Lung (tissue), 12 donors: ENCODE measurements around the gene ARHGAP32. TPM values are rescaled to one million over a fixed set of nuclear protein-coding genes. Genes with fewer than 3 reads are reported as not detected.

ENCODE experiments used
- ATAC-seq: fragments of 200-7000 bp; cut with Tn5 transposase; one replicate; pipeline ENCODE4 v1.9.1; 2020; ENCODE audit warnings: moderate number of reproducible peaks; ENCODE audit not compliant: insufficient read depth, low FRiP score
- DNase-seq, 3 donors: peaks; one replicate each; pipeline ENCODE4 v3.0.0-alpha.2; 2013 to 2017
- H3K27ac ChIP-seq, 2 donors: one replicate each; pipeline ENCODE4 v1.5.1; 2013; ENCODE audit warnings: mild to moderate bottlenecking in 2 of 2, moderate library complexity in 2 of 2, control low read depth in 1 of 2, inconsistent platforms in 1 of 2, low read depth in 1 of 2, low read length in 1 of 2
- H3K27me3 ChIP-seq, 3 donors: one replicate each; pipeline ENCODE4 v1.5.1; 2013; ENCODE audit warnings: low read length in 2 of 3; ENCODE audit not compliant: control insufficient read depth in 3 of 3, insufficient read depth in 3 of 3
- H3K36me3 ChIP-seq, 4 donors: one replicate each; pipeline ENCODE4 v1.5.1; 2013; ENCODE audit warnings: low read length in 4 of 4, mild to moderate bottlenecking in 1 of 4, moderate library complexity in 1 of 4; ENCODE audit not compliant: control insufficient read depth in 4 of 4, insufficient read depth in 4 of 4
- H3K4me1 ChIP-seq, 5 donors: one replicate each; pipeline ENCODE4 v1.5.1; 2013; ENCODE audit warnings: low read length in 5 of 5, mild to moderate bottlenecking in 2 of 5, moderate library complexity in 1 of 5; ENCODE audit not compliant: control insufficient read depth in 5 of 5, insufficient read depth in 5 of 5
- H3K4me3 ChIP-seq: one replicate; pipeline ENCODE4 v1.5.1; 2013; ENCODE audit warnings: mild to moderate bottlenecking, control low read depth, moderate library complexity
- H3K9ac ChIP-seq, 2 donors: one replicate each; pipeline ENCODE4 v1.5.1; 2013; ENCODE audit warnings: low read length in 2 of 2, control low read depth in 1 of 2; ENCODE audit not compliant: insufficient read depth in 1 of 2
- H3K9me3 ChIP-seq, 4 donors: one replicate each; pipeline ENCODE4 v1.5.1; 2013; ENCODE audit warnings: low read length in 3 of 4, mild to moderate bottlenecking in 1 of 4, moderate library complexity in 1 of 4; ENCODE audit not compliant: control insufficient read depth in 4 of 4, insufficient read depth in 3 of 4
- CTCF ChIP-seq: IDR thresholded peaks from 2 replicates; pipeline ENCODE4 v1.5.1; 2012; ENCODE audit warnings: mild to moderate bottlenecking; ENCODE audit errors: control extremely low read depth, extremely low read depth
- WGBS, 2 donors: extraction: QIAGEN DNeasy Blood & Tissue Kit; methylation state at CpG; one replicate each; pipeline ENCODE4 v1.1.7; 2013; 5-methylcytosine and 5-hydroxymethylcytosine counted together
- polyA plus RNA-seq, 2 donors: library from polyadenylated mRNA; stranded (reverse); fragments of 200-250 nt; gene quantifications; one replicate each; pipeline ENCODE4 v1.2.1, GENCODE V29; 2013
- total RNA-seq, 2 donors: library from RNA; depleted of rRNA in 1 of 2; stranded (reverse); fragments of >200 nt in 1 of 2; gene quantifications; one replicate each; pipeline ENCODE4 v1.2.1, GENCODE V29; 2014 to 2021
- donor health status: control.
- donor health status: control.
- donor health status: Bipolar disorder and iron deficiency.
- donor health status: healthy.
- donor health status: DM: yes; HTN: yes; CAD: no.

Gene ARHGAP32
- total and polyA plus RNA-seq, 4 donors: 4.1 to 28.4 (median 17.0) TPM

- Histone ChIP-seq H3K27me3 (no peaks in the 10 kb centered on the region), H3K4me1 (peaks cover 0 to 3% (median 0%) of the 10 kb centered on the region in 5 donors), H3K4me3 (no peak overlapping the region), H3K9me3 (no peaks in the 10 kb centered on the region), H3K27ac (no peak overlapping the region), H3K9ac (no peak overlapping the region), H3K36me3 (peaks cover 1 to 9% (median 6%) of the 10 kb centered on the region in 4 donors)
- TF ChIP-seq CTCF: no peak
- ATAC-seq: no peak
- peak in 2 of 3 donors; percentile 22 to 55 for DNase-seq
Observed at GRCh38 chr11:128988242-128988970, 203.7 kb downstream of the ARHGAP32 start.

- H3K36me3 ChIP-seq: peaks cover 4 to 9% (median 6%) of the 10 kb centered on the region in 4 donors
Observed at GRCh38 chr11:128985880-128986279, 206.2 kb downstream of the ARHGAP32 start.

GRCh38 chr11:128983023-128983422, 209.1 kb downstream of the ARHGAP32 start:
- H3K4me1 ChIP-seq: no peaks in the 10 kb centered on the region
- H3K9ac ChIP-seq: no peak overlapping the region
- TF ChIP-seq CTCF: no peak
- H3K36me3 ChIP-seq: peaks cover 4 to 20% (median 7%) of the 10 kb centered on the region in 4 donors
- DNase-seq (no peak), ATAC-seq (no peak)
- H3K4me3 ChIP-seq: no peak overlapping the region
- no peaks in the 10 kb centered on the region for H3K9me3 ChIP-seq
- WGBS, 2 donors: 89 to 96% methylated on average over 8 of the region's 8 CpGs
- no peaks in the 10 kb centered on the region for H3K27me3 ChIP-seq
- H3K27ac ChIP-seq: no peak overlapping the region

More at GRCh38 chr11:128985880-128986279, 206.2 kb downstream of the ARHGAP32 start:
- 64 to 72% methylated on average over 5 of the region's 5 CpGs for WGBS, 2 donors
- H3K9ac ChIP-seq: no peak overlapping the region
- DNase-seq (no peak), ATAC-seq (no peak)
- H3K4me1 ChIP-seq: peaks cover 0 to 3% (median 0%) of the 10 kb centered on the region in 5 donors
- no peak overlapping the region for H3K27ac ChIP-seq
- no peak for TF ChIP-seq CTCF
- no peaks in the 10 kb centered on the region for H3K27me3 ChIP-seq
- H3K9me3 ChIP-seq: no peaks in the 10 kb centered on the region
- H3K4me3 ChIP-seq: no peak overlapping the region
